Measurements from ENCODE around the gene RFX3. TPM values are rescaled to one million over a fixed set of nuclear protein-coding genes. Genes with fewer than 3 reads are reported as not detected.

Gene RFX3
- total RNA-seq, 1 experiment from 2014 or later: 7.4 TPM

- no peak for TF ChIP-seq CTCF (conservative IDR thresholded peaks at IDR 0.05; ENCODE audit: low read depth, low read length)
- no peaks in the 10 kb centered on the region for H3K27me3 ChIP-seq (replicated peaks; ENCODE audit: insufficient read depth, low read depth, low read length, poor library complexity)
- BruUV-seq (replicated peaks): no TSS peak
- no peaks in the 10 kb centered on the region for H3K36me3 ChIP-seq (ENCODE audit: insufficient read depth, low read length, poor library complexity, severe bottlenecking)
- ChIA-PET POLR2A (ENCODE audit: low non-redundant PET) (no interaction called here), CTCF (no interaction called here)
- H3K27ac ChIP-seq (ENCODE audit: low read depth, low read length, poor library complexity, severe bottlenecking): no peak overlapping the region
- DNase-seq (ENCODE audit: low spot score): no peak
- intact Hi-C loops (cut with micrococcal nuclease; ENCODE audit: unreplicated experiment): no loop called here
- no peaks in the 10 kb centered on the region for H3K9me3 ChIP-seq (ENCODE audit: low read depth, low read length, poor library complexity, severe bottlenecking)
- H3K4me1 ChIP-seq (ENCODE audit: insufficient read depth, low read length, poor library complexity, severe bottlenecking): no peaks in the 10 kb centered on the region
- no peak overlapping the region for H3K4me3 ChIP-seq (ENCODE audit: low read depth, low read length, poor library complexity, severe bottlenecking)
Observed at GRCh38 chr9:3413984-3414383, 111.8 kb downstream of the RFX3 start.

GRCh38 chr9:3410461-3410860 lies 115.3 kb downstream of the RFX3 start:
- CTCF ChIA-PET: no interaction called here
- no peaks in the 10 kb centered on the region for H3K4me1 ChIP-seq (ENCODE audit: insufficient read depth, low read length, poor library complexity, severe bottlenecking)
- POLR2A ChIA-PET (ENCODE audit: low non-redundant PET): no interaction called here
- intact Hi-C loops (cut with micrococcal nuclease; ENCODE audit: unreplicated experiment): no loop called here
- no peaks in the 10 kb centered on the region for H3K36me3 ChIP-seq (ENCODE audit: insufficient read depth, low read length, poor library complexity, severe bottlenecking)
- TF ChIP-seq CTCF (conservative IDR thresholded peaks at IDR 0.05; ENCODE audit: low read depth, low read length) (no peak), EZH2 (IDR thresholded peaks at IDR 0.05; ENCODE audit: borderline replicate concordance, low read depth, low read length, poor library complexity, severe bottlenecking) (no peak)
- no peaks in the 10 kb centered on the region for H3K27me3 ChIP-seq (replicated peaks; ENCODE audit: insufficient read depth, low read depth, low read length, poor library complexity)
- DNase-seq (ENCODE audit: low spot score): no peak
- no TSS peak for BruUV-seq (replicated peaks)
- H3K27ac ChIP-seq (ENCODE audit: low read depth, low read length, poor library complexity, severe bottlenecking): no peak overlapping the region
- H3K4me3 ChIP-seq (ENCODE audit: low read depth, low read length, poor library complexity, severe bottlenecking): no peak overlapping the region
- H3K9me3 ChIP-seq (ENCODE audit: low read depth, low read length, poor library complexity, severe bottlenecking): no peaks in the 10 kb centered on the region

- intact Hi-C loops (cut with micrococcal nuclease; ENCODE audit: unreplicated experiment): no loop called here
- H3K27me3 ChIP-seq (replicated peaks; ENCODE audit: insufficient read depth, low read depth, low read length, poor library complexity): no peaks in the 10 kb centered on the region
- no TSS peak for BruUV-seq (replicated peaks)
- H3K27ac ChIP-seq (ENCODE audit: low read depth, low read length, poor library complexity, severe bottlenecking): no peak overlapping the region
- H3K9me3 ChIP-seq (ENCODE audit: low read depth, low read length, poor library complexity, severe bottlenecking): no peaks in the 10 kb centered on the region
- no peaks in the 10 kb centered on the region for H3K4me1 ChIP-seq (ENCODE audit: insufficient read depth, low read length, poor library complexity, severe bottlenecking)
- no peak for DNase-seq (ENCODE audit: low spot score)
- ChIA-PET POLR2A (ENCODE audit: low non-redundant PET) (interaction anchor here (0.6 kb wide), 1 partner anchor 612 kb away, joined by 3 read pairs; no protein-coding TSS in a partner anchor), CTCF (no interaction called here)
- no peak for TF ChIP-seq CTCF (conservative IDR thresholded peaks at IDR 0.05; ENCODE audit: low read depth, low read length)
- no peak for TF ChIP-seq EZH2 (IDR thresholded peaks at IDR 0.05; ENCODE audit: borderline replicate concordance, low read depth, low read length, poor library complexity, severe bottlenecking)
- no peak overlapping the region for H3K4me3 ChIP-seq (ENCODE audit: low read depth, low read length, poor library complexity, severe bottlenecking)
- no peaks in the 10 kb centered on the region for H3K36me3 ChIP-seq (ENCODE audit: insufficient read depth, low read length, poor library complexity, severe bottlenecking)
Observed at GRCh38 chr9:3409453-3409852, 116.3 kb downstream of the RFX3 start.
